Measurements from ENCODE around the gene THRAP3.

THRAP3 gene

DNA sequence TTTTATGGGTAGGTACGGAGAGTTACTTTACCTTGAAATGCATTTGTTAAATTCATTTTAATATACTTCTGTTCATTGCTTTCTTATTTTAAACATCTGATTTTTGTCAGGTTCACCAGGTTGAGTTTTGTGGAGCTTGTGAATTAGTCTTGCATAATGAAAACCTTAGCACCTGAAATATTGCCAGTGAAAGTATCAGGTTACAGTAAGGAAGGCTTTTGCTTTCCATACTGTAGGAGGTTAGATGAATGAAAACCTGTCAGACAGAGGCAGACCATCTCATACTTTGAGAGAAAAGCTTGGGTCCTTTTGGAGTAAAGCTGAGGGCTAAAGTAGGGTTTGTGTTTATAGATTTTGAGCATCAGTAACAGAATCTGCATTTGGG lies 34.7 kb downstream of the THRAP3 start:
- no peak for DNase-seq
- Histone ChIP-seq H3K27ac (no peak overlapping the region), H3K4me3 (ENCODE audit: low read depth, low read length) (no peak overlapping the region), H3K27me3 (ENCODE audit: insufficient read depth, low read depth, severe bottlenecking) (no peaks in the 10 kb centered on the region), H3K9me3 (ENCODE audit: severe bottlenecking) (no peaks in the 10 kb centered on the region), H3K36me3 (peaks cover 43% of the 10 kb centered on the region)
- TF ChIP-seq, protein P1, sequence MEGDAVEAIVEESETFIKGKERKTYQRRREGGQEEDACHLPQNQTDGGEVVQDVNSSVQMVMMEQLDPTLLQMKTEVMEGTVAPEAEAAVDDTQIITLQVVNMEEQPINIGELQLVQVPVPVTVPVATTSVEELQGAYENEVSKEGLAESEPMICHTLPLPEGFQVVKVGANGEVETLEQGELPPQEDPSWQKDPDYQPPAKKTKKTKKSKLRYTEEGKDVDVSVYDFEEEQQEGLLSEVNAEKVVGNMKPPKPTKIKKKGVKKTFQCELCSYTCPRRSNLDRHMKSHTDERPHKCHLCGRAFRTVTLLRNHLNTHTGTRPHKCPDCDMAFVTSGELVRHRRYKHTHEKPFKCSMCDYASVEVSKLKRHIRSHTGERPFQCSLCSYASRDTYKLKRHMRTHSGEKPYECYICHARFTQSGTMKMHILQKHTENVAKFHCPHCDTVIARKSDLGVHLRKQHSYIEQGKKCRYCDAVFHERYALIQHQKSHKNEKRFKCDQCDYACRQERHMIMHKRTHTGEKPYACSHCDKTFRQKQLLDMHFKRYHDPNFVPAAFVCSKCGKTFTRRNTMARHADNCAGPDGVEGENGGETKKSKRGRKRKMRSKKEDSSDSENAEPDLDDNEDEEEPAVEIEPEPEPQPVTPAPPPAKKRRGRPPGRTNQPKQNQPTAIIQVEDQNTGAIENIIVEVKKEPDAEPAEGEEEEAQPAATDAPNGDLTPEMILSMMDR (IDR thresholded peaks at IDR 0.05; ENCODE audit: low read depth, low read length) = no peak

DNA sequence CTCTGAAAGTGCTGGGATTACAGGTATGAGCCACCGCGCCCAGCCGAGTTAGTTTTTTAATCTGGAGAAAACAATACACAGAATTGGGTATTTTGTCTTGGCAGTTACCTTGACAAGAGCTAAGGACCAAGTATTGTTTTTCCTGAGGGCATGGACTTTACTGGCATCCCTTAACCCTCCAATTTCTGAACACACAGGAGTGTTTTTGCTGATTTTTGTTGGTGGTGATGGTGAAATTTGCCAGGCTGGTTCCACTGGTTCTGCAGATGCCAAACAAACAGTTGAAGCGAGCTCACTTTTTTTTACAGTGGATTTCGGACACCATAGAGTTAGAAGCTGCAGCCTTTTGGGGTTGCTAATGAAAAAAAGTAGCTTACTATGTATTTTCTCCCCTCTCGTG lies 44.7 kb downstream of the THRAP3 start:
- Histone ChIP-seq H3K9me3 (ENCODE audit: severe bottlenecking) (no peaks in the 10 kb centered on the region), H3K4me3 (ENCODE audit: low read depth, low read length) (no peak overlapping the region), H3K27ac (no peak overlapping the region), H3K27me3 (ENCODE audit: insufficient read depth, low read depth, severe bottlenecking) (no peaks in the 10 kb centered on the region), H3K36me3 (peaks cover 63% of the 10 kb centered on the region)
- DNase-seq = no peak
- TF ChIP-seq, protein P1 (IDR thresholded peaks at IDR 0.05; ENCODE audit: low read depth, low read length) = no peak

DNA sequence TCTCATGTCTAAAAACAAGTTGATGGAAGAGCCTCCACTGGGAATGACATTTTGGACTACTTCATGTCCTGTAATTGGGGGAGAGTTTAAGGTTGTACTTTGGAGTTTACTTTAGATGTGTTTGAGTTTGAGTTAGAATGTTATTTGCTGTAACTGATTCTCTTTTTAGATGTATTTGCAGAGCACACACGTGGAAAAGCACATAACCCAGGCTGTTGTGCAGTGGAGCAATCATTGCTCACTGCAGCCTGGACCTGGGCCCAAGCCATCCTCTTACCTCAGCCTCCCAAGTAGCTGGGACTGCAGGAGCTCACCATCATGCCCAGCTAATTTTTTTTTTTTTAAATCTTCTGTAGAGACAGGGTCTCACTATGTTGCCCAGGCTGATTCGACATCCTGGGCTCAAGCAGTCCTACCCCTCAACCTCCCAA lies 45.2 kb downstream of the THRAP3 start:
- TF ChIP-seq, protein P1 (IDR thresholded peaks at IDR 0.05; ENCODE audit: low read depth, low read length) = no peak
- Histone ChIP-seq H3K27ac (no peak overlapping the region), H3K36me3 (peaks cover 62% of the 10 kb centered on the region), H3K9me3 (ENCODE audit: severe bottlenecking) (no peaks in the 10 kb centered on the region), H3K4me3 (ENCODE audit: low read depth, low read length) (no peak overlapping the region), H3K27me3 (ENCODE audit: insufficient read depth, low read depth, severe bottlenecking) (no peaks in the 10 kb centered on the region)
- no peak for DNase-seq

DNA sequence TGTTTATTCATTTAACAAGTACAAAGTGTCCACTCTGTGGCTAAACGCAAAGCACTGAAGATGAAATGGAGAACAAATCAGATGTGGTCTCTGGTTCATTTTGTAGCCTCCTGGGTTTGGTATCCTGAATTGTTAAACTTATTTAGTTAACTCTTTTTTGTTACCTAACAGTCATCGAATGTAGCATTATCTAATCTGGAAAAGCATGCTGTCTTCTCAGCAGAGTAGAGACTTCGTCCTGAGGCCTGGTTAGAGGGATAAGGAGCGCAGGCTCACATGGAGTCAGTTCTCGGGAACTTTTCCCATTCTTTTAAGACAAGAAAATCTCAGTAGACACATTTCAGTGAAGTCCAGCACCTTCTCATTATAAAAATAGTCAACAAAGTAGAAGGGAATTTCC lies 48.8 kb downstream of the THRAP3 start:
- DNase-seq = no peak
- TF ChIP-seq, protein P1 (IDR thresholded peaks at IDR 0.05; ENCODE audit: low read depth, low read length) = no peak
- H3K9me3 ChIP-seq (ENCODE audit: severe bottlenecking) = no peaks in the 10 kb centered on the region
- no peaks in the 10 kb centered on the region for H3K27me3 ChIP-seq (ENCODE audit: insufficient read depth, low read depth, severe bottlenecking)
- H3K36me3 ChIP-seq = peaks cover 39% of the 10 kb centered on the region
- no peak overlapping the region for H3K27ac ChIP-seq
- no peak overlapping the region for H3K4me3 ChIP-seq (ENCODE audit: low read depth, low read length)

DNA sequence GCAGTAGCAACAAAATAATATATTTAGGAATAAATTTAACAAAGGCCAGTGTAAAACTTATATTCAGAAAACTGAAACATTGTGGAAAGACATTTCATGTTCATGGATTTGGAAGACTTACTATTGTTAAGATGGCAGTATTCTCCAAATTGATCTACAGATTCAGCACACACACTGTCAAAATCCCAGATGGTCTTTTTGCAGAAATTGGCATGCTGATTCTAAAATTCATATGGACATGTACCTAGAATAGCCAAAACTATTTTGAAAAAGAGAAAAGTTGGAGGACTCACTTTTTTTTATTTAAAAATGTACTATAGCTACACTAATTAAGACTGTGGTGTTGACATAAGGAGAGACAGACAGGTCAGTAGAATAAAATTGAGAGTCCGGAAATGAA lies 50.0 kb downstream of the THRAP3 start:
- Histone ChIP-seq H3K4me3 (ENCODE audit: low read depth, low read length) (no peak overlapping the region), H3K27me3 (ENCODE audit: insufficient read depth, low read depth, severe bottlenecking) (no peaks in the 10 kb centered on the region), H3K9me3 (ENCODE audit: severe bottlenecking) (no peaks in the 10 kb centered on the region), H3K27ac (no peak overlapping the region), H3K36me3 (peaks cover 38% of the 10 kb centered on the region)
- TF ChIP-seq, protein P1 (IDR thresholded peaks at IDR 0.05; ENCODE audit: low read depth, low read length) = no peak
- no peak for DNase-seq

DNA sequence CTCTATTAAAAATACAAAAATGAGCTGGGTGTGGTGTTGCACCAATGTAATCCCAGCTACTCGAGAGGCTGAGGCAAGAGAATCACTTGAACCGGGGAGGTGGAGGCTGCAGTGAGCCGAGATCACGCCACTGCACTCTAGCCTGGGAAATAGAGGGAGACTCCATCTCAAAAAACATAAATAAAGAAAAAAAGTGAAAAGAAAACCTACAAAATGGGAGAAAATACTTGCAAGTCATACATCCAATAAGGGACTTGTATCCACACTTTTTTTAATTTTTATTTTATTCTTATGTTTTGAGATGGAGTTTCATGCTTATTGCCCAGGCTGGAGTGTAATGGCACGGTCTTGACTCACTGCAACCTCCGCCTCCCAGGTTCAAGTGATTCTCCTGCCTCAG lies 52.4 kb downstream of the THRAP3 start:
- Histone ChIP-seq H3K4me3 (ENCODE audit: low read depth, low read length) (no peak overlapping the region), H3K27me3 (ENCODE audit: insufficient read depth, low read depth, severe bottlenecking) (no peaks in the 10 kb centered on the region), H3K27ac (no peak overlapping the region), H3K9me3 (ENCODE audit: severe bottlenecking) (no peaks in the 10 kb centered on the region), H3K36me3 (peaks cover 34% of the 10 kb centered on the region)
- DNase-seq = no peak
- TF ChIP-seq, protein P1 (IDR thresholded peaks at IDR 0.05; ENCODE audit: low read depth, low read length) = no peak
